Measurements from ENCODE around the gene CLSTN1.
"Not testable (repeated sequence)": the region's sequence is repeated elsewhere in the genome, so short reads cannot be mapped to it uniquely, and the experiment has no call there.

Gene CLSTN1

DNA sequence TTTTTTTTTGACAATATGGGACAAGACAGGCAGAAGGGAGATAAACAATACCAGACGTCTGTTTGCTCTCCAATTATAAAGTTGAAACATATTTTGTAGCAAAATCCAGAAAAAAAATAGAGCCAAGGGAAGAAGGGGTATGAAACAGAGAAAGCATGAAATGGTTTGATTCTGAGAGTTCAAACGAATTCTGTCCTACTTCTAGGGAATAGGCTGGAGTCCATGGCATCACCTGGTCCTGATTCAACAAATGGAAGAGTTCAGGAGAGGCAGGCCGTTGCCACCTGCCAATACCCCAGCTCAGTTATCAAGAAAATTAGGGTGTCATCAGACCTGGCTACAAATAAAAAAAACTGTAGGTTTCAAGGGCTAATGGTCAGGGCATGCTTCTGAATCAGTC, 71.8 kb downstream of the CLSTN1 start:
- Histone ChIP-seq H4K20me1 (ENCODE audit: insufficient read depth, low read length) (0 out of 2 replicates have a peak, but pooled peaks cover 4% of the 10 kb centered on the region), H3K27me3 (ENCODE audit: insufficient read depth, low read length) (no peaks in the 10 kb centered on the region), H3K36me3 (ENCODE audit: insufficient read depth, low read length) (peaks cover 94% of the 10 kb centered on the region), H3K4me3 (ENCODE audit: low read depth, low read length, poor library complexity, severe bottlenecking) (no peak overlapping the region), H3K9me2 (ENCODE audit: low read depth, low read length) (no peaks in the 10 kb centered on the region), H3K9ac (ENCODE audit: low read length) (no peak overlapping the region), H3F3A (ENCODE audit: insufficient read depth, low read length) (no peaks in the 10 kb centered on the region), H3K4me2 (ENCODE audit: low read length) (no peak overlapping the region), H3K27ac (ENCODE audit: low read depth, low read length, poor library complexity, severe bottlenecking) (no peak overlapping the region), H3K9me3 (ENCODE audit: low read length) (no peaks in the 10 kb centered on the region), H3K4me1 (ENCODE audit: insufficient read depth, low read length, severe bottlenecking) (no peaks in the 10 kb centered on the region), H3K79me2 (ENCODE audit: insufficient read depth, low read length) (peaks cover 12% of the 10 kb centered on the region), H2AFZ (ENCODE audit: low read length) (no peak overlapping the region)
- TF ChIP-seq CTCF (IDR thresholded peaks at IDR 0.05; ENCODE audit: low read length) (no peak), EZH2 (IDR thresholded peaks at IDR 0.05; ENCODE audit: borderline replicate concordance, low read length) (no peak)

- no peaks in the 10 kb centered on the region for H3K4me1 ChIP-seq (ENCODE audit: insufficient read depth, low read length, severe bottlenecking)
- no peaks in the 10 kb centered on the region for H3K79me2 ChIP-seq (ENCODE audit: insufficient read depth, low read length)
- H2AFZ ChIP-seq (ENCODE audit: low read length), result no peak overlapping the region
- H3K9ac ChIP-seq (ENCODE audit: low read length), result no peak overlapping the region
- no peaks in the 10 kb centered on the region for H3K27me3 ChIP-seq (ENCODE audit: insufficient read depth, low read length)
- H3K9me3 ChIP-seq (ENCODE audit: low read length), result no peaks in the 10 kb centered on the region
- TF ChIP-seq CTCF (IDR thresholded peaks at IDR 0.05; ENCODE audit: low read length) (no peak), EZH2 (IDR thresholded peaks at IDR 0.05; ENCODE audit: borderline replicate concordance, low read length) (no peak)
- no peaks in the 10 kb centered on the region for H3K9me2 ChIP-seq (ENCODE audit: low read depth, low read length)
- no peaks in the 10 kb centered on the region for H3F3A ChIP-seq (ENCODE audit: insufficient read depth, low read length)
- H3K36me3 ChIP-seq (ENCODE audit: insufficient read depth, low read length), result peaks cover 97% of the 10 kb centered on the region
- H3K4me3 ChIP-seq (ENCODE audit: low read depth, low read length, poor library complexity, severe bottlenecking), result no peak overlapping the region
- H4K20me1 ChIP-seq (ENCODE audit: insufficient read depth, low read length), result no peaks in the 10 kb centered on the region
- H3K27ac ChIP-seq (ENCODE audit: low read depth, low read length, poor library complexity, severe bottlenecking), result no peak overlapping the region
- no peak overlapping the region for H3K4me2 ChIP-seq (ENCODE audit: low read length)
Measured at GRCh38 chr1:9749361-9749760, 74.4 kb downstream of the CLSTN1 start.

DNA sequence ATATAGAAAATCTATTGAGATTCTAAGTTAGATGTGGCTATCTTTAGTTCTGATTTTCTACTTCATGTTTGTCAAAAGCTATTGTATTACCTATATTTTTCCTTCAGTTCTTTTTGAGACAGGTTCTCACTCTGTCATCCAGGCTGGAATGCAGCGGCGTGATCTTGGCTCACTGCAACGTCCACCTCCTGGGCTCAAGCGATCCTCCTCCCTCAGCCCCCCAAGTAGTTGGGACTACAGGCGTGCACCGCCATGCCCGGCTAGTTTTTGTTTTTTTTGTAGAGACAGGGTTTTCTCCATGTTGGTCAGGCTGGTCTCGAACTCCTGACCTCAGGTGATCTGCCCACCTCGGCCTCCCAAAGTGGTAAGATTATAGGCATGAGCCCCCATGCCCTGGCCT, 75.4 kb downstream of the CLSTN1 start:
- H3K27me3 ChIP-seq (ENCODE audit: insufficient read depth, low read length); H3K4me3 ChIP-seq (ENCODE audit: low read depth, low read length, poor library complexity, severe bottlenecking); H2AFZ ChIP-seq (ENCODE audit: low read length); H4K20me1 ChIP-seq (ENCODE audit: insufficient read depth, low read length); H3K79me2 ChIP-seq (ENCODE audit: insufficient read depth, low read length); H3K4me2 ChIP-seq (ENCODE audit: low read length); H3K27ac ChIP-seq (ENCODE audit: low read depth, low read length, poor library complexity, severe bottlenecking); H3K9me3 ChIP-seq (ENCODE audit: low read length); H3K9me2 ChIP-seq (ENCODE audit: low read depth, low read length); H3F3A ChIP-seq (ENCODE audit: insufficient read depth, low read length); H3K9ac ChIP-seq (ENCODE audit: low read length); H3K4me1 ChIP-seq (ENCODE audit: insufficient read depth, low read length, severe bottlenecking): not testable (repeated sequence)
- H3K36me3 ChIP-seq (ENCODE audit: insufficient read depth, low read length), result peaks cover 97% of the 10 kb centered on the region

DNA sequence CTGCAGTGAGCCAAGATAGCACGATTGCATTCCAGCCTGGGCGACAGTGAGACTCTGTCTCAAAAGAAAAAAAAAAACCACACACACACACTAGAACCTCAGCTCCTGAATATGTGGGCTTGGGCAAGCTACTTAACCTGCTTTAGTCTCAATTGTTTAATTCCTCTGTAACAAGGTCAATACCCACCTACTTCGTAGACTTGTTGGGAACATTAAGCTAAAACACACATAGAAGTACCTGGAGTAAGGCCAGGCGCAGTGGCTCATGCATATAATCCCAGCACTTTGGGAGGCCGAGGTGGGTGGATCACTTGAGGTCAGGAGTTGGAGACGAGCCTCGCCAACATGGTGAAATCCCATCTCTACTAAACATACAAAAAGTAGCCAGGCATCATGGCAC, 77.1 kb downstream of the CLSTN1 start:
- no peaks in the 10 kb centered on the region; the same call in 1 of the 2 replicates for H3F3A ChIP-seq (ENCODE audit: insufficient read depth, low read length)
- no peaks in the 10 kb centered on the region for H3K9me3 ChIP-seq (ENCODE audit: low read length)
- H3K9me2 ChIP-seq (ENCODE audit: low read depth, low read length), result no peaks in the 10 kb centered on the region
- no peak overlapping the region for H3K4me2 ChIP-seq (ENCODE audit: low read length)
- peaks cover 98% of the 10 kb centered on the region for H3K36me3 ChIP-seq (ENCODE audit: insufficient read depth, low read length)
- TF ChIP-seq CTCF (IDR thresholded peaks at IDR 0.05; ENCODE audit: low read length) (no peak), EZH2 (IDR thresholded peaks at IDR 0.05; ENCODE audit: borderline replicate concordance, low read length) (no peak)
- no peaks in the 10 kb centered on the region for H3K4me1 ChIP-seq (ENCODE audit: insufficient read depth, low read length, severe bottlenecking)
- H4K20me1 ChIP-seq (ENCODE audit: insufficient read depth, low read length), result no peaks in the 10 kb centered on the region
- no peaks in the 10 kb centered on the region for H3K79me2 ChIP-seq (ENCODE audit: insufficient read depth, low read length)
- H3K27ac ChIP-seq (ENCODE audit: low read depth, low read length, poor library complexity, severe bottlenecking), result no peak overlapping the region
- H3K4me3 ChIP-seq (ENCODE audit: low read depth, low read length, poor library complexity, severe bottlenecking), result no peak overlapping the region
- H3K9ac ChIP-seq (ENCODE audit: low read length), result no peak overlapping the region
- H3K27me3 ChIP-seq (ENCODE audit: insufficient read depth, low read length), result no peaks in the 10 kb centered on the region
- H2AFZ ChIP-seq (ENCODE audit: low read length), result no peak overlapping the region

Measured in OCI-LY1 (cell line).